Effector CD8-positive, alpha-beta T cell (primary cell): ENCODE measurements around the gene DICER1.

Source experiments
- DNase-seq: peaks from one replicate; lab custom pipeline; 2025; lab: John Stamatoyannopoulos, UW

Gene DICER1

DNA sequence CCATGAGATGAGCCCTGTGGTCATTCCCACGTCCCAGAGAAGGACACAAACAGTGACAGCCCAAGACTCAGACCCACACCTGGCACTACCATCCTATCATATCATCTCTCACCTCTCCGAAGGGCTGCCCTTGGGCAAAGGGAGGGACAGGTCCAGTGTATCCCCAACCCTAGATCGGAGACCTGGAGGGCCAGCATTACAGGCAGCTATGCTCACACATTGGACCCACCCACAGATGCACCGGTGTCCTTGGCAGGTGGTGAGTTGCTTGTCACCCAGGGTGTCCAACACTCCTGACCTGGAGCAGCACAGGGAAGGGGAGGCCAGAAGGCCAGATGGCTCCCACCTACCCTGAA lies 117.4 kb downstream of the DICER1 start:
- DNase-seq: no peak

- no peak for DNase-seq
These were observed 117.9 kb downstream of the DICER1 start for GRCh38 chr14:95039259-95039992.

DNA sequence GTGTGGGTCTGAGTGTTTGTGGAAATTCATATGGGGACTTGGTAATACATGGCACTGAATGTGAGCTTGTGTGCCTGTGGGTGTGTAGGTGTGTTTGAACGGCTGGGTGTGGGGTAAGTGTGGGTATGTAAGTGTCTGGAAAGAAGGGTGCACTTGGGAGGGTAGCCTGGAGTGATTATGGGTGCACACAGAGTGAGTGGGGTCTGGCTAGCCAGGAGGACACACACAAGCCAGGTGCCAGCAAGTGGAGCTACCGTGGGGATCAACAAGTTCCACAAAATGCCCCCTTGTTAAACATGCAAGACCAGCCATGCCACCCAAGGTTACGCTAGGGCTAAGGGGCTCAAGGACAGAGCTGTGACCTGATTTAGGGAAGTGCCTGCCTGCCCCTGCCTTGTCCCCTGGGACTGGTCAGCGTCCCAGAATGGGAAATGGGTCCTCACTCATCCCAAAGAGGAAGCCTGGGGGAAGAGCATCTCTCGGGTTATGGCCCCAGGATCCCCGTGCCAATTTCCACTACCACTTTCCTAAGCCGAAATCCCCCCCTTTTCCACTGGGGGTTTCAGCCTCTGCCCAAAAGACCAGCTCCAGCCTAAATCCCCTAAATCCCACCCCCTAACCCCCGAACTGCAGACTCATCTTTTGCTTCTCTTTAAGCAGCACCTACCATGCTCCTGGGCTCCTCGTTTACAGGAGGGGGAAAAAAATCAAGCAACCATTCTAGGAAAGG lies 118.6 kb downstream of the DICER1 start:
- no peak for DNase-seq

DNA sequence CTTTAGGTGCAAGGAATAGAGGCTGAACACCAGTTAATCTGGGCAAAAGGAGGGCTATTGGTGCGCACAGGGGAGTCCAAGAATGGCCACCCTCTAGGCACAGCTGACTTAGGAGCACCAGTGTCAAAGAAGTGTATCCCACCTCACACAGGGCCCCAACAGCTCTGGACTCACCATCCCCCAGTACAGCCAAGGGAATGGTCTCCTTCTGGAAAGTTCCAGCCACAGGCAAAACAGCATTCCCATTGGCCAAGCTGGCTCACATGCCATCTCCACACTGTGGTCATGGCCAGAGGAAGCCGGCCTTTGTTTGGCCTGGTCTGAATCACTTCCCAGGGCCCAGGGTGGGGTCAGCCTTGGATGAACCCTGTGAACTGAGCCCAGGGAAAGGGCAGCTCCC lies 120.1 kb downstream of the DICER1 start:
- DNase-seq: no peak
